Stomach (tissue), 4 donors: Measurements from ENCODE around the gene PIGR.

Source experiments
- POLR2A ChIP-seq, 4 donors: fragments of 450-650 bp; IDR thresholded peaks; one replicate each; pipeline ENCODE4 v1.6.1; 2016; ENCODE audit warnings: antibody characterized with exemption in 4 of 4, control low read depth in 2 of 4, mild to moderate bottlenecking in 1 of 4, moderate library complexity in 1 of 4
- TF ChIP-seq, protein P1 (sequence below), 7 experiments: fragments of 450-650 bp in 4 of 7; fragments of 200-600 bp in 3 of 7; sonication (generic) in 3 of 7; IDR thresholded peaks; one replicate each; pipeline ENCODE4 v1.5.1; 2016 to 2019; ENCODE audit warnings: antibody characterized with exemption in 7 of 7, control low read depth in 2 of 7, mild to moderate bottlenecking in 1 of 7

- TF ChIP-seq, protein P1, sequence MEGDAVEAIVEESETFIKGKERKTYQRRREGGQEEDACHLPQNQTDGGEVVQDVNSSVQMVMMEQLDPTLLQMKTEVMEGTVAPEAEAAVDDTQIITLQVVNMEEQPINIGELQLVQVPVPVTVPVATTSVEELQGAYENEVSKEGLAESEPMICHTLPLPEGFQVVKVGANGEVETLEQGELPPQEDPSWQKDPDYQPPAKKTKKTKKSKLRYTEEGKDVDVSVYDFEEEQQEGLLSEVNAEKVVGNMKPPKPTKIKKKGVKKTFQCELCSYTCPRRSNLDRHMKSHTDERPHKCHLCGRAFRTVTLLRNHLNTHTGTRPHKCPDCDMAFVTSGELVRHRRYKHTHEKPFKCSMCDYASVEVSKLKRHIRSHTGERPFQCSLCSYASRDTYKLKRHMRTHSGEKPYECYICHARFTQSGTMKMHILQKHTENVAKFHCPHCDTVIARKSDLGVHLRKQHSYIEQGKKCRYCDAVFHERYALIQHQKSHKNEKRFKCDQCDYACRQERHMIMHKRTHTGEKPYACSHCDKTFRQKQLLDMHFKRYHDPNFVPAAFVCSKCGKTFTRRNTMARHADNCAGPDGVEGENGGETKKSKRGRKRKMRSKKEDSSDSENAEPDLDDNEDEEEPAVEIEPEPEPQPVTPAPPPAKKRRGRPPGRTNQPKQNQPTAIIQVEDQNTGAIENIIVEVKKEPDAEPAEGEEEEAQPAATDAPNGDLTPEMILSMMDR (IDR thresholded peaks at IDR 0.05), result no peak
- no peak for TF ChIP-seq POLR2A (IDR thresholded peaks at IDR 0.05)
Measured at GRCh38 chr1:206949208-206949607, 2.9 kb upstream of the PIGR start.
